ENCODE measurements around the gene ITGB1BP1.
"Not testable (repeated sequence)": the region's sequence is repeated elsewhere in the genome, so short reads cannot be mapped to it uniquely, and the experiment has no call there.

ITGB1BP1 gene

GRCh38 chr2:9398251-9398650, 25.1 kb downstream of the ITGB1BP1 start:
- not testable (repeated sequence) for H3K4me3 ChIP-seq (ENCODE audit: low read length); H3K9ac ChIP-seq (ENCODE audit: low read length); DNase-seq (ENCODE audit: low read depth); H3K9me3 ChIP-seq (ENCODE audit: control insufficient read depth, low read length); H3K27me3 ChIP-seq (replicated peaks; ENCODE audit: control insufficient read depth, insufficient read depth, low read length)
- H3K36me3 ChIP-seq (ENCODE audit: control insufficient read depth, insufficient read depth, low read length, severe bottlenecking), result peaks cover 33% of the 10 kb centered on the region
- peaks cover 14% of the 10 kb centered on the region for H3K4me1 ChIP-seq (ENCODE audit: control insufficient read depth, insufficient read depth, low read length)

DNA sequence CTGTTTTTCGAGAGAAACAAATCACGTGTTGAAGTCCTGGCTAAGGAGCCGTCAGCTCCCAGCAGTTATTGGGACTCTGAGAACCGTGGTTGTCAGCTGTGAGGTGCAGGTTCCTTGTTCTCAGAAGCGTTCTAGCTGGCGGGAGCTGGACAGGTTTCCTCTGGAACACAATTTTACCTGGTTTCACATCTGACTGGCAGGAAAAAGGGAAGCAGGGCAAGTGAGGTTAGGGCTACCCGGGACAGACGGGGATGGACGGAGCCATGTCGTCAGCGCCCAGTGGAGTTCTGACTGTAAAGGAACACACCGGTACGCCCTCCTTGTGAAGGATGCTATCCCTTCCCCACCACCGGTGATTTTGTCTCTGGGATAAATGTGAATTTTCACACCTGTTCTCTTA, 26.1 kb downstream of the ITGB1BP1 start:
- Histone ChIP-seq H3K9me3 (ENCODE audit: control insufficient read depth, low read length) (no peaks in the 10 kb centered on the region), H3K4me3 (ENCODE audit: low read length) (no peak overlapping the region), H3K36me3 (ENCODE audit: control insufficient read depth, insufficient read depth, low read length, severe bottlenecking) (peaks cover 24% of the 10 kb centered on the region), H3K9ac (ENCODE audit: low read length) (no peak overlapping the region), H3K27me3 (replicated peaks; ENCODE audit: control insufficient read depth, insufficient read depth, low read length) (no peaks in the 10 kb centered on the region), H3K4me1 (ENCODE audit: control insufficient read depth, insufficient read depth, low read length) (peaks cover 21% of the 10 kb centered on the region)
- DNase-seq (ENCODE audit: low read depth), result no peak

DNA sequence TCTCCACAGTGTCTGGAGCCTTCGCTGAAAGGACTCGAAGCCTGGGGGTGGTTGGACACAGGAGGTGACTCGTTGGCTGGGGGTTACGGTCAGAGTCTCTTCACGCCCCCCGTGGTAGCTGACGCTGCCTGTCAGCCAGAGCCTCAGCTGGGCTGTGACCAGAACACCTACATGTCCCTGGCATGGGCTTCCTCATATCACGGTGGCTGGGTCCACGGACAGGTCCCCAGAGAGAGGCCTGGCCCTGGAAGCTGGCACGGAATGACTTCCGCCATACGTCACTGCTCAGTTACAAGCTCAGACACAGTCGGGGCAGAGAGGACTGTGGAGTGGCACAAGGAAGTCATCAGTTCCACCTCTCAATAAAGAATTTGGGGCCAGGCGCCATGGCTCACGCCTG, 28.5 kb downstream of the ITGB1BP1 start:
- Histone ChIP-seq H3K4me1 (ENCODE audit: control insufficient read depth, insufficient read depth, low read length) (peaks cover 21% of the 10 kb centered on the region), H3K9me3 (ENCODE audit: control insufficient read depth, low read length) (no peaks in the 10 kb centered on the region), H3K4me3 (ENCODE audit: low read length) (no peak overlapping the region), H3K27me3 (replicated peaks; ENCODE audit: control insufficient read depth, insufficient read depth, low read length) (no peaks in the 10 kb centered on the region), H3K9ac (ENCODE audit: low read length) (no peak overlapping the region), H3K36me3 (ENCODE audit: control insufficient read depth, insufficient read depth, low read length, severe bottlenecking) (peaks cover 26% of the 10 kb centered on the region)
- no peak for DNase-seq (ENCODE audit: low read depth)

GRCh38 chr2:9392898-9393765, 30.2 kb downstream of the ITGB1BP1 start:
- Histone ChIP-seq H3K9ac (ENCODE audit: low read length) (peak overlapping the region; percentile 65), H3K4me3 (ENCODE audit: low read length) (no peak overlapping the region), H3K27me3 (replicated peaks; ENCODE audit: control insufficient read depth, insufficient read depth, low read length) (no peaks in the 10 kb centered on the region), H3K4me1 (ENCODE audit: control insufficient read depth, insufficient read depth, low read length) (peaks cover 15% of the 10 kb centered on the region), H3K9me3 (ENCODE audit: control insufficient read depth, low read length) (no peaks in the 10 kb centered on the region), H3K36me3 (ENCODE audit: control insufficient read depth, insufficient read depth, low read length, severe bottlenecking) (peaks cover 30% of the 10 kb centered on the region)
- DNase-seq (ENCODE audit: low read depth), result no peak

GRCh38 chr2:9391961-9392720, 31.2 kb downstream of the ITGB1BP1 start:
- no peak for DNase-seq (ENCODE audit: low read depth)

GRCh38 chr2:9390991-9391390, 32.3 kb downstream of the ITGB1BP1 start:
- H3K4me1 ChIP-seq (ENCODE audit: control insufficient read depth, insufficient read depth, low read length), result peaks cover 23% of the 10 kb centered on the region
- DNase-seq (ENCODE audit: low read depth), result no peak
- H3K9ac ChIP-seq (ENCODE audit: low read length), result no peak overlapping the region
- peaks cover 26% of the 10 kb centered on the region for H3K36me3 ChIP-seq (ENCODE audit: control insufficient read depth, insufficient read depth, low read length, severe bottlenecking)
- no peak overlapping the region for H3K4me3 ChIP-seq (ENCODE audit: low read length)
- H3K9me3 ChIP-seq (ENCODE audit: control insufficient read depth, low read length), result no peaks in the 10 kb centered on the region
- no peaks in the 10 kb centered on the region for H3K27me3 ChIP-seq (replicated peaks; ENCODE audit: control insufficient read depth, insufficient read depth, low read length)

More at GRCh38 chr2:9391961-9392720, 31.2 kb downstream of the ITGB1BP1 start:
- H3K9me3 ChIP-seq (ENCODE audit: control insufficient read depth, low read length), result no peaks in the 10 kb centered on the region
- peaks cover 22% of the 10 kb centered on the region for H3K4me1 ChIP-seq (ENCODE audit: control insufficient read depth, insufficient read depth, low read length)
- H3K9ac ChIP-seq (ENCODE audit: low read length), result peak overlapping the region; percentile 65
- H3K4me3 ChIP-seq (ENCODE audit: low read length), result no peak overlapping the region
- peaks cover 30% of the 10 kb centered on the region for H3K36me3 ChIP-seq (ENCODE audit: control insufficient read depth, insufficient read depth, low read length, severe bottlenecking)
- H3K27me3 ChIP-seq (replicated peaks; ENCODE audit: control insufficient read depth, insufficient read depth, low read length), result no peaks in the 10 kb centered on the region

GRCh38 chr2:9390151-9390850, 33.0 kb downstream of the ITGB1BP1 start:
- Histone ChIP-seq H3K9ac (ENCODE audit: low read length) (no peak overlapping the region), H3K4me3 (ENCODE audit: low read length) (no peak overlapping the region), H3K9me3 (ENCODE audit: control insufficient read depth, low read length) (no peaks in the 10 kb centered on the region), H3K36me3 (ENCODE audit: control insufficient read depth, insufficient read depth, low read length, severe bottlenecking) (peaks cover 26% of the 10 kb centered on the region), H3K27me3 (replicated peaks; ENCODE audit: control insufficient read depth, insufficient read depth, low read length) (no peaks in the 10 kb centered on the region), H3K4me1 (ENCODE audit: control insufficient read depth, insufficient read depth, low read length) (peaks cover 23% of the 10 kb centered on the region)
- DNase-seq (ENCODE audit: low read depth), result no peak

DNA sequence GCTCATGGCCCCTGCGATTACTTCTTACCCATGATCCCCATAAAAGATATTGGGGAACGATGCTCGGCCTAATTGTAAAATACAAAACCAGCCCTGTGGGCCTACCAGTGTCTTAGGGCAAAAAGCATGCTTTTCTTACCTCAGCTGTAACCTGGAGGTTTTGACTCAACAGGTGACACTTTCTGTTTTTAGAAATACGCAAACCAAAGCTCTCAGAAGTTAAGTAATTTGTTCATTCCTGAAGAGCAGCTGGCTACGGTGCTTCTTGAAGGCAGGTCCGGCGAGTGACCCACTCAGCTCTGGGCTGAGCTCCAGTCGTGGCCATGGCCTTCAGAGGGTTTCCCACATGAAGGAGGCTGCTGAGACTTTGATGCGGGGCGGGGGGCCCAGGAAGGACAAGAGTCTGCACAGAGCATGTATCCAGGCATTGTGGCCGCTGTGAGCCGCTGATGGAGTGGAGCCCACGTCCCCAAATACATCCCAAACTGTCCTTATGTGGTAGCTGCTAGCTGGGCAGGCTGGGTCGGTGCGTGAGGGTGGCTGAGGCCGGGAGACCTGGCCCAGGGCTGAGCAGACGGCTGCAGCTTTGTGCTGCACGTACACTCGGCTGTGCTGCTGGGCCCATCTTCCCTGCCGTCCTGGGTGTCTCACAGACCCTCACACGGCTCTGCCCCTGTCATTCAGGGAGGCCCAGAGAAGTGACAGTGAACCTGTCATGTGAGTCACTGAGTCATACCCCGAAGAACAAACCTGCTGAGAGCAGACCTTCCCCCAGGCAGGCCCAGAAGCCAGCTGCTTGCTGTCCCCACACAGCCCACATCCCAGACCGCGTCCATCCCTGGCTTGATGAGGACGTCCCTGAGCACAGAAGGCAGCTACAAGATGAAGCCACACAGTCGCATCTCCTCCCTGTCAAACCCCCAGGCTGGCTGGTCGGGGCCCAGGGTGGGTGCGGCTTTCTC, 34.1 kb downstream of the ITGB1BP1 start:
- Histone ChIP-seq H3K36me3 (ENCODE audit: control insufficient read depth, insufficient read depth, low read length, severe bottlenecking) (peaks cover 20% of the 10 kb centered on the region), H3K27me3 (replicated peaks; ENCODE audit: control insufficient read depth, insufficient read depth, low read length) (no peaks in the 10 kb centered on the region), H3K9ac (ENCODE audit: low read length) (no peak overlapping the region), H3K4me1 (ENCODE audit: control insufficient read depth, insufficient read depth, low read length) (peaks cover 23% of the 10 kb centered on the region), H3K4me3 (ENCODE audit: low read length) (no peak overlapping the region), H3K9me3 (ENCODE audit: control insufficient read depth, low read length) (no peaks in the 10 kb centered on the region)
- DNase-seq (ENCODE audit: low read depth), result no peak

DNA sequence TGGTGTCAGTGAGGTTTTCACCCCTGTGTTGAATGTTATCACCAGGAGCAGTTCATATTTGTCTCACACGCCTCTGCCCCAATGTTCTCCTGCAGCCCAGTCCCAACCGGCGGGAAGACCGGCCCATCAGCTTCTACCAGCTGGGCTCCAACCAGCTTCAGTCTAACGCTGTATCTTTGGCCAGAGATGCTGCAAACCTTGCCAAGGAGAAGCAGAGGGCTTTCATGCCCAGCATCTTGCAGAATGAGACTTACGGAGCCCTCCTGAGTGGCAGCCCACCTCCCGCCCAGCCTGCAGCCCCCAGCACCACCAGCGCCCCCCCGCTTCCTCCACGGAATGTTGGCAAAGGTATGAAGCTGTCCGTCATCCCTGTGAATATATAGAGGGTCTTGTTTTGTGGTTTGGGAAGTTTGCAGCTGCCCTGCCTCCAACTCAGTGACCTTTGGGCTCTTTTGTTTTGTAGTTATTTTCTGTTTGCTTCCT, 35.1 kb downstream of the ITGB1BP1 start:
- Histone ChIP-seq H3K9ac (ENCODE audit: low read length) (no peak overlapping the region), H3K4me1 (ENCODE audit: control insufficient read depth, insufficient read depth, low read length) (peaks cover 22% of the 10 kb centered on the region), H3K9me3 (ENCODE audit: control insufficient read depth, low read length) (no peaks in the 10 kb centered on the region), H3K36me3 (ENCODE audit: control insufficient read depth, insufficient read depth, low read length, severe bottlenecking) (peaks cover 23% of the 10 kb centered on the region), H3K4me3 (ENCODE audit: low read length) (no peak overlapping the region), H3K27me3 (replicated peaks; ENCODE audit: control insufficient read depth, insufficient read depth, low read length) (no peaks in the 10 kb centered on the region)
- DNase-seq (ENCODE audit: low read depth), result no peak

DNA sequence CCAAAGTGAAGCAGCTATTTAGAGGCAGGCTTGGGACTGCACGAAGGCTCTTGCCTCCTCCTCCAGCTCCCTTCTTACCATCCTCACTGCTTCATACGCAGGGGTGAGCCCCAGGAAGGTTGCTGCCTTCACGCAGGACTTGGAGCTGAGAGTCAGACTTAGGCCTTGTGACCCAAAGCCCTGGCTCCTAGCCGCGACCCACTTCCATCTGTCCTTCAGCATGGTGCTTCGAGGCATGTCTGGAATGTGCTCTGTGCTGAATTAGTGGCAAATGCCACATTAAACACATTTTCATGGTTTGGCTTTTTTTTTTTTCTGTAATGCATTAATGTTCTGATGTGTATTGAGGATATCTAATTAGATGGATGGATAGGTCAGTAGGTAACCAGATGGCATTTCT, 37.5 kb downstream of the ITGB1BP1 start:
- Histone ChIP-seq H3K36me3 (ENCODE audit: control insufficient read depth, insufficient read depth, low read length, severe bottlenecking) (peaks cover 24% of the 10 kb centered on the region), H3K4me1 (ENCODE audit: control insufficient read depth, insufficient read depth, low read length) (peaks cover 22% of the 10 kb centered on the region), H3K4me3 (ENCODE audit: low read length) (no peak overlapping the region), H3K9ac (ENCODE audit: low read length) (no peak overlapping the region), H3K27me3 (replicated peaks; ENCODE audit: control insufficient read depth, insufficient read depth, low read length) (no peaks in the 10 kb centered on the region), H3K9me3 (ENCODE audit: control insufficient read depth, low read length) (no peaks in the 10 kb centered on the region)
- no peak for DNase-seq (ENCODE audit: low read depth)

Data from adipocyte (in vitro differentiated cells).